PC-3 (cell line): ENCODE measurements around the gene WDR45B.

Experiments used
- EZH2 ChIP-seq: fragments of 300-600 bp; sonication (generic); IDR thresholded peaks from one replicate; pipeline ENCODE4 v1.6.1; 2017; ENCODE audit warnings: antibody characterized with exemption, mild to moderate bottlenecking, low read length; ENCODE audit not compliant: unreplicated experiment
- EZH2phosphoT487 ChIP-seq: fragments of 300-600 bp; sonication (generic); IDR thresholded peaks from 2 replicates; pipeline ENCODE4 v1.6.1; 2018; ENCODE audit warnings: mild to moderate bottlenecking, antibody characterized with exemption, low read length, borderline replicate concordance
- TF ChIP-seq, protein P1 (sequence below): fragments of 300-600 bp; sonication (generic); conservative IDR thresholded peaks from 2 replicates; pipeline ENCODE4 v1.5.1; 2017; ENCODE audit warnings: antibody characterized with exemption, low read depth, mild to moderate bottlenecking, low read length

DNA sequence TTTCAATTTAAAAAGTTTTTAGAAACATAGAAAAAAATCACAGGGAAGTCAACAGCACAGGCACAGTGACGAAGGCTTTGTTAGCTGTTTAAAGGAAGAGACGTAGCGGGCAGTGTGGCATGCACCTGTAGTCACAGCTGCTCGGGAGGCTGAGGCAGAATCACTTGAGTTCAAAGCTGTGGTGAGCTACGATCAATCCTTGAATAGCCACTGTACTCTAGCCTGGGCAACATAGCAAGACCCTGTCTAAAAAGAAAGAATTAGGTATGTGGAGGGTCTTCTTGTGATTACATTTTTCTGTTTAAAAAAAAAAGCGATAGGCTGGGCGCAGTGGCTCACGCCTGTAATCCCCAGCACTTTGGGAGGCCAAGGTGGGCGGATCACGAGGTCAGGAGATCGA, 78.6 kb downstream of the WDR45B start:
- TF ChIP-seq, protein P1, sequence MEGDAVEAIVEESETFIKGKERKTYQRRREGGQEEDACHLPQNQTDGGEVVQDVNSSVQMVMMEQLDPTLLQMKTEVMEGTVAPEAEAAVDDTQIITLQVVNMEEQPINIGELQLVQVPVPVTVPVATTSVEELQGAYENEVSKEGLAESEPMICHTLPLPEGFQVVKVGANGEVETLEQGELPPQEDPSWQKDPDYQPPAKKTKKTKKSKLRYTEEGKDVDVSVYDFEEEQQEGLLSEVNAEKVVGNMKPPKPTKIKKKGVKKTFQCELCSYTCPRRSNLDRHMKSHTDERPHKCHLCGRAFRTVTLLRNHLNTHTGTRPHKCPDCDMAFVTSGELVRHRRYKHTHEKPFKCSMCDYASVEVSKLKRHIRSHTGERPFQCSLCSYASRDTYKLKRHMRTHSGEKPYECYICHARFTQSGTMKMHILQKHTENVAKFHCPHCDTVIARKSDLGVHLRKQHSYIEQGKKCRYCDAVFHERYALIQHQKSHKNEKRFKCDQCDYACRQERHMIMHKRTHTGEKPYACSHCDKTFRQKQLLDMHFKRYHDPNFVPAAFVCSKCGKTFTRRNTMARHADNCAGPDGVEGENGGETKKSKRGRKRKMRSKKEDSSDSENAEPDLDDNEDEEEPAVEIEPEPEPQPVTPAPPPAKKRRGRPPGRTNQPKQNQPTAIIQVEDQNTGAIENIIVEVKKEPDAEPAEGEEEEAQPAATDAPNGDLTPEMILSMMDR, result no peak
- no peak for TF ChIP-seq EZH2
- TF ChIP-seq EZH2phosphoT487, result no peak
